Hepatocyte (in vitro differentiated cells): Measurements from ENCODE around the gene CDHR1.

Source experiments
- EZH2phosphoT487 ChIP-seq: fragments of 200-600 bp; sonication (generic); IDR thresholded peaks from one replicate; pipeline ENCODE4 v1.6.1; 2018; ENCODE audit warnings: antibody characterized with exemption, mild to moderate bottlenecking, low read depth, moderate library complexity; ENCODE audit not compliant: unreplicated experiment, severe bottlenecking
- TF ChIP-seq, protein P1 (sequence below): fragments of 200-600 bp; sonication (generic); IDR thresholded peaks from 2 replicates; pipeline ENCODE4 v1.5.1; 2016; ENCODE audit warnings: antibody characterized with exemption, mild to moderate bottlenecking; ENCODE audit not compliant: poor library complexity

DNA sequence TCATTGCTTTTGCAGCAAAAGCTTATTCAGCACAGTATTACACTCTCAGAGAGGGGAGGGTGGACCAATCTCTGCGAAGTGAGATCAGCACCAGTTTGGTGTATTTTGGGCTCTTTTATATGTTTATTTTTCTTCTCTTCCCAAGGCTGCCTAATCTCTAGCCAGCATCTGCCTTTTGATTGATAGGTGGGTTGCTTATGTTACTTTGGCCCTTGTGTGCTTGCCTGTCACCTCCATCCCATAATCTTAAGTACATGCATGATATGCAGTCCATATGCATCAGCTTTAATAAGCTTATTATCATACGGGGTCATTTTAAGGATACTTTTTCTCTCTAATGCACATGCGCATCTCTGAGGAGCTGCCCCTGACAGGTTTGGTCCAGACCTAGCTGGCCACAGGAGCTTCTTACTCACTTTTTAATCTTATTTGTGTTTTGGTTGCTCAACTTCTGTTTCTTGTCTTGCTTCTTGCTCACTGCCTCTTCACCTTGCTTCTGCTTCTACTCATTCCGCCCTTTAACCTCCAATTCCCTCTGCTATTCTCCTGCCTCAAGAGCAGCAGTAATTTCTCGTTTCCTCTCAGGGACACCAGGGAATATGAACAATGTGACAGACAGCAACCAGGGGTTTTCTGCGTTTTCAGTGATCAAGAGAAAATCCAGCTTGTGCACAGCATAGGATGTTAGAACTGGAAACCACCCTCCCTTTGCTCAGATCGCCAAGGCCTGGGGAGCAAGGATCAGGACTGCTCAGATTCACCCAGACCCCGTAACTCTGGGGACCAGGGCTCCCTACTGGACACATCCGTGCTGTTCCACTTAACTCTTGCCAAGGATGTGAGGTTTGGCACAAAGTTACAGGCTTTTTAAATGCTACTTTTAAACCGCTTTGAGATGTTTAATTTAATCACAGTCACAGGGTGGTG lies 60.5 kb downstream of the CDHR1 start:
- TF ChIP-seq, protein P1, sequence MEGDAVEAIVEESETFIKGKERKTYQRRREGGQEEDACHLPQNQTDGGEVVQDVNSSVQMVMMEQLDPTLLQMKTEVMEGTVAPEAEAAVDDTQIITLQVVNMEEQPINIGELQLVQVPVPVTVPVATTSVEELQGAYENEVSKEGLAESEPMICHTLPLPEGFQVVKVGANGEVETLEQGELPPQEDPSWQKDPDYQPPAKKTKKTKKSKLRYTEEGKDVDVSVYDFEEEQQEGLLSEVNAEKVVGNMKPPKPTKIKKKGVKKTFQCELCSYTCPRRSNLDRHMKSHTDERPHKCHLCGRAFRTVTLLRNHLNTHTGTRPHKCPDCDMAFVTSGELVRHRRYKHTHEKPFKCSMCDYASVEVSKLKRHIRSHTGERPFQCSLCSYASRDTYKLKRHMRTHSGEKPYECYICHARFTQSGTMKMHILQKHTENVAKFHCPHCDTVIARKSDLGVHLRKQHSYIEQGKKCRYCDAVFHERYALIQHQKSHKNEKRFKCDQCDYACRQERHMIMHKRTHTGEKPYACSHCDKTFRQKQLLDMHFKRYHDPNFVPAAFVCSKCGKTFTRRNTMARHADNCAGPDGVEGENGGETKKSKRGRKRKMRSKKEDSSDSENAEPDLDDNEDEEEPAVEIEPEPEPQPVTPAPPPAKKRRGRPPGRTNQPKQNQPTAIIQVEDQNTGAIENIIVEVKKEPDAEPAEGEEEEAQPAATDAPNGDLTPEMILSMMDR, result no peak
- TF ChIP-seq EZH2phosphoT487, result no peak
